Stimulated activated memory B cell treated with anti-CD40 and anti-IgM and Interleukin-4, amounts not matched to agents 10 μg/mL and 1 μg/mL and 100 μg/mL, for 72 hours (primary cell): Measurements from ENCODE around the gene PIBF1.
"Not testable (repeated sequence)": the region's sequence is repeated elsewhere in the genome, so short reads cannot be mapped to it uniquely, and the experiment has no call there.

Source experiments
- ATAC-seq: fragments of 150-1000 bp; cut with Tn5 transposase; 2 replicates; pipeline ENCODE4 v1.10.0; 2021
- H3K27ac Mint-ChIP-seq: one replicate; pipeline ENCODE4 v1.8.0; 2022; ENCODE audit warnings: mild to moderate bottlenecking, mixed read lengths
- H3K27me3 Mint-ChIP-seq: one replicate; pipeline ENCODE4 v1.8.0; 2022; ENCODE audit warnings: mixed read lengths
- H3K36me3 Mint-ChIP-seq: one replicate; pipeline ENCODE4 v1.8.0; 2022; ENCODE audit warnings: mixed read lengths
- H3K4me1 Mint-ChIP-seq: one replicate; pipeline ENCODE4 v1.8.0; 2022; ENCODE audit warnings: mixed read lengths
- H3K4me3 Mint-ChIP-seq: one replicate; pipeline ENCODE4 v1.8.0; 2022; ENCODE audit warnings: mild to moderate bottlenecking, moderate library complexity, mixed read lengths
- H3K9me3 Mint-ChIP-seq: one replicate; pipeline ENCODE4 v1.8.0; 2022; ENCODE audit warnings: mixed read lengths

PIBF1 gene

GRCh38 chr13:72804301-72804700, 22.4 kb downstream of the PIBF1 start:
- peaks cover 41% of the 10 kb centered on the region for H3K36me3 Mint-ChIP-seq
- no peak for ATAC-seq
- no peaks in the 10 kb centered on the region for H3K27me3 Mint-ChIP-seq
- H3K27ac Mint-ChIP-seq = no peak overlapping the region
- no peak overlapping the region for H3K4me3 Mint-ChIP-seq
- H3K9me3 Mint-ChIP-seq = no peaks in the 10 kb centered on the region
- H3K4me1 Mint-ChIP-seq = no peaks in the 10 kb centered on the region

DNA sequence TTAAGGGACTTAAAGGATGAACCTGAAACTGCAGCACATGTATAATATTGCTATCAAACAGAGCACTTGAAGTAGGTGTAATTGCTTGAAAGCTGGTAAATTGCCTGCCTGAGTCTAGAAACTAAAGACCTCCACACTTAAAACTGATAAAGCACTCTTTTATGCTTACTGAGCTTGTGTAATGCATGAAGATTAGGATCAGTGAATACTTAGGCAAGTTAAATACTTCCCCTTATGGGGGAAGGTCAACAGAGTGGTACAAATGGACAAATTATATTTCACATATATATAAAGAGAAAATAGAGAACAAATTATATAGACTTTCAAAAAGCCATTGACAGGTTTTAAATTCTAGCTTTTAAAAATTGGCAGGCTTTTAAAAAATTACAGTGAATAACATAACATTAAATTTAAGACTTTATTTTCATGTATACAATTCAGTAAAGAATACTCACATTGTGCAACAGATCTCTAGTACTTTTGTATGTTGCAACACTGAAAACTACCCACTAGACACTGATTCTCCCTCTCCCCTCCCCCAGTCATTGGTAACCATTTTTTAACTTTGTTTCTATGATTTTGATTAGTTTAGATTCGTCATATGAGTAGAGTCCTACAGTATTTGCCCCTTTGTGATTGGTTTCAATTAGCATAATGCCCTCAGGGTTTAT, 23.9 kb downstream of the PIBF1 start:
- no peak for ATAC-seq
- H3K27ac Mint-ChIP-seq = no peak overlapping the region

GRCh38 chr13:72806514-72806913, 24.6 kb downstream of the PIBF1 start:
- not testable (repeated sequence) for H3K27ac Mint-ChIP-seq, H3K4me1 Mint-ChIP-seq, H3K27me3 Mint-ChIP-seq, ATAC-seq, H3K9me3 Mint-ChIP-seq, H3K4me3 Mint-ChIP-seq
- H3K36me3 Mint-ChIP-seq = peaks cover 34% of the 10 kb centered on the region

More for the DNA sequence above, 23.9 kb downstream of the PIBF1 start:
- H3K9me3 Mint-ChIP-seq = no peaks in the 10 kb centered on the region
- no peak overlapping the region for H3K4me3 Mint-ChIP-seq
- no peaks in the 10 kb centered on the region for H3K27me3 Mint-ChIP-seq
- peaks cover 37% of the 10 kb centered on the region for H3K36me3 Mint-ChIP-seq
- H3K4me1 Mint-ChIP-seq = no peaks in the 10 kb centered on the region

- Mint-ChIP-seq H3K27me3 (no peaks in the 10 kb centered on the region), H3K27ac (no peak overlapping the region), H3K36me3 (peaks cover 18% of the 10 kb centered on the region), H3K9me3 (no peaks in the 10 kb centered on the region), H3K4me1 (no peaks in the 10 kb centered on the region), H3K4me3 (no peak overlapping the region)
- ATAC-seq = no peak
These were observed 27.1 kb downstream of the PIBF1 start for GRCh38 chr13:72808917-72809500.

DNA sequence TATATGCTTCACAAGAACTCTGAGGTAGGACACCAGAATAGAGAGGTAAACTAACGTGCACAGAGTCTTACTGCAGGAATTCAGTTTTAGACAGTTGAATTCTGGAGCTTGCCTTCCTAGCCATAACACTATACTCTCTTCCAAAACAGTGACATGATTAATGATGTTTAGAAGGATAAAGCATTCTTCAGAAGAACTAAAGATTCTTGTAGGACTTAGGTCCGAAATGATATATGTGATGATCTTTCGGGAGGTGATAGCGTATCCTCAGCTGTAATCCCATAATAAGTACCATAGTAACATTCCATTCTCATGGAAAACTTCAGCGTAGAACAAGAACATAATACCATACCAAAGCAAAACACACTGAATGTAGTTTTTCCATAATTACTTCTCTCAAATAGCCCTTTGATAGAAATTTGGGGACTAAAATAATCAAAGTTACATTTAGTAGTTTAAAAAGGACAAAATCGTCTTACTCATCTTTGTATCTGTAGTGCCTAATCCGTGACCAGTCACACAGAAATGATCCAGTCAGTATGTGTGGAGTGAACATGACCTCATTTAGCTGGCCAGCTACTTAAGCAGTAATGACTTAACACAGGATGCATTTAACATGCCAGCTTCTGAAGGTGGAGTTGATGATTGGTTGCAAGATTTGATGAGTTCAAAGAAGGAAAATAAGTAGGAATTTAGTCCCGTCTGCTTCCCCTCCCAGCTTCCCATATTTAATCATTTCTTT, 38.4 kb downstream of the PIBF1 start:
- H3K36me3 Mint-ChIP-seq = peaks cover 38% of the 10 kb centered on the region
- no peak overlapping the region for H3K4me3 Mint-ChIP-seq
- H3K27me3 Mint-ChIP-seq = no peaks in the 10 kb centered on the region
- H3K9me3 Mint-ChIP-seq = no peaks in the 10 kb centered on the region
- H3K27ac Mint-ChIP-seq = no peak overlapping the region
- no peak for ATAC-seq
- H3K4me1 Mint-ChIP-seq = no peaks in the 10 kb centered on the region

DNA sequence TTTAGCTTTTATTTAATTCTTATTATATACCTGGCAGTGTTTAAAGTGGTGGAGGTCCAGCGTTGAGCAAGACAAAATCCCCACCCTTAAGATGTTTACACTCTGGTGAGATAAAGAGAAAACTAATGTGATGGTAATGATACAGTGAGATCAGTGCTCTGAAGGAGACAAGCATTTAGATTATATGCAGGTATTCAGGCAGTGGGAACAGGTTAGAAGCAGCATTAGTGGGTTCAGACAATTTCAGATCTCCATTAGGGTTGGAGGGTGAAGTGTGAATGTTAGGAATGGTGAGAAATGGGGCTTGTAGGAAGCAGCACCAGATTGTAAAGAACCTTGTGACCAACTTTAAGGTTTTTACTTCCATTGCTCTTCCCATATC, 39.0 kb downstream of the PIBF1 start:
- peaks cover 37% of the 10 kb centered on the region for H3K36me3 Mint-ChIP-seq
- no peaks in the 10 kb centered on the region for H3K4me1 Mint-ChIP-seq
- ATAC-seq = no peak
- no peaks in the 10 kb centered on the region for H3K27me3 Mint-ChIP-seq
- H3K9me3 Mint-ChIP-seq = no peaks in the 10 kb centered on the region
- no peak overlapping the region for H3K27ac Mint-ChIP-seq
- no peak overlapping the region for H3K4me3 Mint-ChIP-seq

DNA sequence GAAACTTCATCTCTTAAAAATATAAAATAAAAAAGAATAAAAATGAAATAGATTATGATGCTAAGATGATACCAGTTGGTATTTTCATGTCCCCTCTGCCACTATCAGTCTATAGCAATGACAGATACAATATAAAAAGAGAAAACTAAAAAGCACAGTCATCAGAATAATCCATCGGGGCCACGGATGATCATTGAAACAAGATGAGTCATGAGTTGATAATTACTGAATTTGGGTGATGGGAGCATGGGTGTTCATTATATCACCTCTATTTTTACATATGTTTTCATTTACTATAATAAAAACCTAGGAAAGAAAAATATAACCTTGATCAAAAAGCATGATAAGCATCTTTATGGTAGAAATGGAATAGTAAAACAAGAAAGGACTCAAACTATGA, 41.1 kb downstream of the PIBF1 start:
- peaks cover 54% of the 10 kb centered on the region for H3K36me3 Mint-ChIP-seq
- no peaks in the 10 kb centered on the region for H3K4me1 Mint-ChIP-seq
- ATAC-seq = no peak
- H3K9me3 Mint-ChIP-seq = no peaks in the 10 kb centered on the region
- H3K27me3 Mint-ChIP-seq = no peaks in the 10 kb centered on the region
- no peak overlapping the region for H3K27ac Mint-ChIP-seq
- H3K4me3 Mint-ChIP-seq = no peak overlapping the region

DNA sequence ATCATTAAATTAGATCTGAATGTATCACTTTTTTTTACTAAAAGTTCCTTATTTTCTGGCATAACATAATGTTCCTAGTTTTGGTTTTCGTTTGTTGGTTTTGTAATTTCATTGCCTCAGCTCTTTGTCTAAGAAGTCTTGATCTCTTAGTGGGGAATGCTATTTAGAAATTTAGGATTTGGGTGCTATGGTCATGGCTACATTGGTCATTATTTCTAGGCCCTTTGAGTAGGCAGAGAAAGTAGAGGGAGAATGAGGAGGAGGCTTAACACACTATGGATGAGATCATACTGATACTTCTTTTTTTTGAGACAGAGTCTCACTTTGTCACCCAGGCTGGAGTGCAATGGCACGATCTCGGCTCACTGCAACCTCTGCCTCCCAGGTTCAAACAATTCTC, 41.8 kb downstream of the PIBF1 start:
- Mint-ChIP-seq H3K36me3 (peaks cover 54% of the 10 kb centered on the region), H3K4me1 (peaks cover 2% of the 10 kb centered on the region), H3K27me3 (no peaks in the 10 kb centered on the region), H3K9me3 (no peaks in the 10 kb centered on the region), H3K27ac (no peak overlapping the region), H3K4me3 (no peak overlapping the region)
- ATAC-seq = no peak

DNA sequence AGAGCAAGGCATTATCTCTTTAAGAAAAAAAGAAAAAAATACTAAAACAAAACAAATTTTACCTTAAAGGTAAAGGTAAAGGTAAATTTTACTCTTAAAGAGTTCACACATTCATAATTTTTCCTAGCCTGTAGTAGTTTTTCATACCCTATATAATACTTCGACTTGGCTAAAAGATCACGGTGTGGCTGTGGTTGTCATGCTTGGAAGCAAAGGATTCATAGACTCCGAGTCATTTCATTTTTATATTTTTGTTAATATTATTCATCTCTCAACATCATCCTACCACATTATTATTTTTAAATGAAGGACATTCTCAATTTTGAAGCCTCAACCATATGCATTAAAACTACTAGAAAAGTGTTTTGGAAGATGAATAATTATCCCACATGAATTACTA, 52.7 kb downstream of the PIBF1 start:
- no peak overlapping the region for H3K27ac Mint-ChIP-seq
- H3K9me3 Mint-ChIP-seq = no peaks in the 10 kb centered on the region
- no peak for ATAC-seq
- H3K4me3 Mint-ChIP-seq = no peak overlapping the region
- peaks cover 25% of the 10 kb centered on the region for H3K4me1 Mint-ChIP-seq
- no peaks in the 10 kb centered on the region for H3K27me3 Mint-ChIP-seq
- H3K36me3 Mint-ChIP-seq = peaks cover 47% of the 10 kb centered on the region

GRCh38 chr13:72839831-72840426, 58.0 kb downstream of the PIBF1 start:
- no peaks in the 10 kb centered on the region for H3K9me3 Mint-ChIP-seq
- no peak overlapping the region for H3K4me3 Mint-ChIP-seq
- peaks cover 29% of the 10 kb centered on the region for H3K36me3 Mint-ChIP-seq
- H3K27ac Mint-ChIP-seq = no peak overlapping the region
- H3K4me1 Mint-ChIP-seq = no peaks in the 10 kb centered on the region
- no peaks in the 10 kb centered on the region for H3K27me3 Mint-ChIP-seq
- ATAC-seq = peak; percentile 57

DNA sequence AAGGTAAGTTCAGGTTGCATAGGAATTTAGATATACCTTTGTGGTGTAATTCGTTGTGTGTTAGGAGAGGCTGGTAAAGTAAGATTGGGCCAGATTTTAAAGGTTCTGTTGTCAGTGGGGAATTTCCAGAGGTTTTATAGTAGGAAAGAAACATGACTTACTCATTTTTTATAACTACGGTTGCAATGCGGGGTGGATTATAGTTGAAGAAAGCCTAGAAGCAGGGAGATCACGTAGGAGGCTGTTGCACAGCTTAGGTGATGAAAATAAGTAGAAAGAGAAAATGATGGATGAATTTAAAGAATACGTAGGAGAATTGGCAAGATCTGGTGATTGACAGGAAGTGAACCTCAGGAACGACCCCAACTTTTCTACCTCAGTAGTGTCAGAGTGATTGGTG, 61.1 kb downstream of the PIBF1 start:
- Mint-ChIP-seq H3K27me3 (no peaks in the 10 kb centered on the region), H3K4me1 (no peaks in the 10 kb centered on the region), H3K36me3 (peaks cover 51% of the 10 kb centered on the region), H3K9me3 (peaks cover 2% of the 10 kb centered on the region), H3K4me3 (no peak overlapping the region), H3K27ac (no peak overlapping the region)
- no peak for ATAC-seq

GRCh38 chr13:72845148-72845547, 63.2 kb downstream of the PIBF1 start:
- H3K36me3 Mint-ChIP-seq = peaks cover 55% of the 10 kb centered on the region
- H3K27me3 Mint-ChIP-seq, H3K4me3 Mint-ChIP-seq, H3K27ac Mint-ChIP-seq, H3K4me1 Mint-ChIP-seq, H3K9me3 Mint-ChIP-seq, ATAC-seq: not testable (repeated sequence)

GRCh38 chr13:72849571-72849970, 67.6 kb downstream of the PIBF1 start:
- Mint-ChIP-seq H3K27me3 (no peaks in the 10 kb centered on the region), H3K36me3 (peaks cover 65% of the 10 kb centered on the region), H3K4me1 (no peaks in the 10 kb centered on the region), H3K9me3 (peaks cover 2% of the 10 kb centered on the region), H3K27ac (no peak overlapping the region), H3K4me3 (no peak overlapping the region)
- ATAC-seq = no peak

DNA sequence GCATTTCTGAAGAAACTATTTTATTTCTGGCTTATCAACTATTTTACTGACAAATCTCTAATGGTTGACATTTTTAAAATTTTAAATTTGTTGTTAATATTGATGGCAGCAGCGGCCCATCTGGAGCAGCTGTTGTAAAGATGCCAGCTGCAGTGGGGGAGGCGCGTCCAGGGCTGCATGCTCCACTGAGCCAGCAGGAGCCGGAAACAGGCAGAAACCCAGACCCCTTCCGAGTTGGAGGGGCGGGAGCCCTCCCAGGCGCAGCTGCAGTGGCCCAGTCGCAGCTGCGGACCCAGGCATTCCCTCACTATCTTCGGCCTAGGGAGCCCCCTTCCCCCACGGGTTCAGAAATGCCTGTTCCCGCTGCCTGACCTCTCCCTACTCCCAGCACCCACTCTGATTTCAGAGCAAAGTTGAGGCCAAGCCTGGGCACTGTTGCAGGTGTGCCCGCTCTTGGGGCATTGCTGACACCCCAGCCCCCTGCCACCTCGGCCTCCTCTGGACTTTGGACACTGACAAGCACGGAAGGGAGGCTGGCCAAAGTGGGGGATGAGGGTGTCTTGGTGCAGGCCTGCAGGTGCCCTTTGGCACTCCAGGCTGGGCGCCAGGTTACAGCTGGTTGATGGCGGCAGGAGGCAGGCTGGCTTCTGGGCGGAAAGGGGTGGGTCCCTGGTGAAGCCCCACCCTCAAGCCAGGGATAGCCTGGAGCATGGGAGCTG, 69.2 kb downstream of the PIBF1 start:
- Mint-ChIP-seq H3K9me3 (no peaks in the 10 kb centered on the region), H3K27me3 (no peaks in the 10 kb centered on the region), H3K4me3 (no peak overlapping the region), H3K4me1 (no peaks in the 10 kb centered on the region), H3K36me3 (peaks cover 50% of the 10 kb centered on the region), H3K27ac (no peak overlapping the region)
- no peak for ATAC-seq

GRCh38 chr13:72851678-72852014, 69.7 kb downstream of the PIBF1 start:
- peaks cover 45% of the 10 kb centered on the region for H3K36me3 Mint-ChIP-seq
- no peaks in the 10 kb centered on the region for H3K27me3 Mint-ChIP-seq
- no peak overlapping the region for H3K27ac Mint-ChIP-seq
- H3K4me3 Mint-ChIP-seq = no peak overlapping the region
- H3K4me1 Mint-ChIP-seq = no peaks in the 10 kb centered on the region
- ATAC-seq = no peak
- H3K9me3 Mint-ChIP-seq = no peaks in the 10 kb centered on the region
